Measurements from ENCODE around the gene PPP6R3. TPM values are rescaled to one million over a fixed set of nuclear protein-coding genes. Genes with fewer than 3 reads are reported as not detected.

The PPP6R3 gene
- total RNA-seq, 1 experiment from 2014 or later, result 163 TPM

- intact Hi-C loops (cut with micrococcal nuclease; ENCODE audit: unreplicated experiment) (no loop called here), in situ Hi-C loops (cut with HindIII; ENCODE audit: low pct_unique_long_range_greater_than_20kb, low sequenced_read_pairs) (no loop called here)
- BruUV-seq (replicated peaks), result no TSS peak
- ChIA-PET POLR2A (no interaction called here), CTCF (no interaction called here)
- Histone ChIP-seq H3K4me3 (ENCODE audit: low read depth in 2 of 2, low read length in 2 of 2) (no peak overlapping the region), H3K27ac (ENCODE audit: low read length) (no peak overlapping the region), H3K9me3 (ENCODE audit: control insufficient read depth, insufficient read depth, low read depth, low read length) (no peaks in the 10 kb centered on the region), H3K27me3 (ENCODE audit: control insufficient read depth, insufficient read depth, low read length) (no peaks in the 10 kb centered on the region), H3K36me3 (ENCODE audit: control insufficient read depth, insufficient read depth, low read length) (peaks cover 15% of the 10 kb centered on the region), H3K4me1 (ENCODE audit: control insufficient read depth, insufficient read depth, low read length) (no peaks in the 10 kb centered on the region)
- no peak for TF ChIP-seq CTCF (IDR thresholded peaks at IDR 0.05)
- TF ChIP-seq TCF7L2 (IDR thresholded peaks at IDR 0.05; ENCODE audit: low read depth, low read length), result no peak
- no peak for TF ChIP-seq SIN3A (IDR thresholded peaks at IDR 0.05; ENCODE audit: borderline replicate concordance, insufficient read depth, low read depth, low read length)
- no peak for TF ChIP-seq POLR2AphosphoS5 (IDR thresholded peaks at IDR 0.05; ENCODE audit: low read depth, low read length)
- no peak for TF ChIP-seq REST (IDR thresholded peaks at IDR 0.05; ENCODE audit: insufficient read depth in 1 of 2, low read depth in 2 of 2, low read length in 1 of 2)
- no peak for DNase-seq (ENCODE audit: low read depth, low spot score)
- no peak for ATAC-seq
Observed at GRCh38 chr11:68411501-68411991, 49.0 kb upstream of the PPP6R3 start.

- in situ Hi-C loops (cut with HindIII; ENCODE audit: low pct_unique_long_range_greater_than_20kb, low sequenced_read_pairs), result no loop called here
- H3K27ac ChIP-seq (ENCODE audit: low read length), result no peak overlapping the region
- H3K4me3 ChIP-seq (ENCODE audit: low read depth in 2 of 2, low read length in 2 of 2), result no peak overlapping the region
- no peak for DNase-seq (ENCODE audit: low read depth, low spot score)
- no TSS peak for BruUV-seq (replicated peaks)
- POLR2A ChIA-PET, result interaction anchor here (0.6 kb wide), 1 partner anchor 16 kb away, joined by 3 read pairs; no protein-coding TSS in a partner anchor
- H3K36me3 ChIP-seq (ENCODE audit: control insufficient read depth, insufficient read depth, low read length), result peaks cover 13% of the 10 kb centered on the region
- no peaks in the 10 kb centered on the region for H3K9me3 ChIP-seq (ENCODE audit: control insufficient read depth, insufficient read depth, low read depth, low read length)
- no peak for TF ChIP-seq TCF7L2 (IDR thresholded peaks at IDR 0.05; ENCODE audit: low read depth, low read length)
- TF ChIP-seq POLR2AphosphoS5 (IDR thresholded peaks at IDR 0.05; ENCODE audit: low read depth, low read length), result no peak
- TF ChIP-seq CTCF (IDR thresholded peaks at IDR 0.05), result no peak
- no peak for TF ChIP-seq SIN3A (IDR thresholded peaks at IDR 0.05; ENCODE audit: borderline replicate concordance, insufficient read depth, low read depth, low read length)
- TF ChIP-seq REST (IDR thresholded peaks at IDR 0.05; ENCODE audit: insufficient read depth in 1 of 2, low read depth in 2 of 2, low read length in 1 of 2), result no peak
- intact Hi-C loops (cut with micrococcal nuclease; ENCODE audit: unreplicated experiment), result no loop called here
- no peaks in the 10 kb centered on the region for H3K27me3 ChIP-seq (ENCODE audit: control insufficient read depth, insufficient read depth, low read length)
- CTCF ChIA-PET, result no interaction called here
- no peak for ATAC-seq
- H3K4me1 ChIP-seq (ENCODE audit: control insufficient read depth, insufficient read depth, low read length), result no peaks in the 10 kb centered on the region
Observed at GRCh38 chr11:68412593-68413475, 47.7 kb upstream of the PPP6R3 start.

Data from Panc1 (cell line).